ENCODE data around the gene ANO5. TPM values are rescaled to one million over a fixed set of nuclear protein-coding genes. Genes with fewer than 3 reads are reported as not detected.

ANO5 gene
- total RNA-seq, 8 experiments from 2014 or later: 0.10 to 13.7 (median 6.8) TPM

DNA sequence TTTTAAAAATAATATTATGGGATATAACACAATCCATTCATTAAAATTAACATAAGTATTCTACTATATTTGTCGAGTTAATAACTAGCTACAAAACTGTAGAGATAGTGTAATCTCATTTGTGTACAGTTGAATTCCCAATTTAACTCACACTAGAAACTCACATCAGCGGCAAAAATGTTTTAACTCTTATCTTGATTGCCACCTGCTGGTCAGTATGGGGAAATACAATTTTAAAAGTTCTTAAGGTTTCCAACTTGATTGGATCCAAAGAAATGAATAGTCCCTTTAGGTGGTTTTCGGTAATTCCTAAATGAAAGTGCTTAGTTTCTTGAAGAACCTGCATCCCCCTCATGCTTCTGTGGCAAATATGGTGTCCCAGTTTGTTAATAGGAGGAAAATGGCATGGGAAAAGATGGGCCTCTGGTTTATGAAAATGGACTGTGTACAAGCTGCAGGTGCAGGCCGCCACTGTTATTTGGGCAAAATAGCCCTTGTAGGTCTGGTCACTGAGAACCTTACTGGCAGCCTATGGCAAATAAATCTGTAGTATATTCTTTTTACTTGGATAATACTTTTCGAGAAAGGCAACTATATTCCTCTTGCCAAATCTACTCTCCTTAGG lies 111.6 kb downstream of the ANO5 start:
- Histone ChIP-seq H3K27ac (no peak overlapping the region), H3K4me3 (no peak overlapping the region), H3K4me1 (replicated peaks in 1 of 2) (no peaks in the 10 kb centered on the region)
- in situ Hi-C loops (cut with MboI; ENCODE audit: low pct_unique_long_range_greater_than_20kb in 2 of 9, low sequenced_read_pairs in 9 of 9, unreplicated experiment in 9 of 9): loop anchor here in 1 of 9 experiments (25.0 kb wide), 1 partner anchor 1667 kb away; no protein-coding TSS in a partner anchor
- WGBS, 10 experiments: 0 to 42% (median 13%) methylated on average over 2 to 5 of the region's 5 CpGs; no CpG with 5 or more reads in 3 of the 10 experiments
- peak in 1 of 8 experiments; percentile 26 for ATAC-seq (replicated peaks in 6 of 8)

- ATAC-seq (replicated peaks in 6 of 8): no peak
- in situ Hi-C loops (cut with MboI; ENCODE audit: low pct_unique_long_range_greater_than_20kb in 2 of 9, low sequenced_read_pairs in 9 of 9, unreplicated experiment in 9 of 9): loop anchor here in 1 of 9 experiments (25.0 kb wide), 1 partner anchor 1680 kb away; no protein-coding TSS in a partner anchor
- no peak overlapping the region for H3K27ac ChIP-seq
- no peak overlapping the region for H3K4me3 ChIP-seq
- 30 to 94% (median 90%) methylated on average over 1 to 8 of the region's 15 CpGs; no CpG with 5 or more reads in 2 of the 10 experiments for WGBS, 10 experiments
- no peaks in the 10 kb centered on the region for H3K4me1 ChIP-seq (replicated peaks in 1 of 2)
Measured at GRCh38 chr11:22317656-22318055, 124.8 kb downstream of the ANO5 start.

DNA sequence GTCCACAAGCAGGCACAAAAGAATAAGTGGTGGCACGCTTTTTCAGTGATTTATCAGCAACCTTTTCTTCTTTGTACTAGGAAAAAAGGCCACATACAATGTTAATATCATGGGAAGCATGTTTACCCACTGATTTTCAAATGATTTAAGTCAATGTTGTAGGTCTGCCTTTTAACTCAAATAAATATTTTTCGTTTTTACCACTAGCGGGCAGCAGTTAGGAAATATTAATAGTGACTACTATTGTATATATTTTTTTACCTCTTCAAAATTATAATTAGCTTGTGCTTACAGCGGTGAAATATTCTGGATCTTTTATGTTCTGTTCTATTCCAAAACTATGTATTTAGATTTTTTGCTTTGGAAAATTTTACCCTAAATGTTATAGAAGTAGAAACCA lies 138.9 kb downstream of the ANO5 start:
- Histone ChIP-seq H3K27ac (no peak overlapping the region), H3K4me3 (no peak overlapping the region), H3K4me1 (replicated peaks in 1 of 2) (no peaks in the 10 kb centered on the region)
- 5 to 92% (median 59%) methylated on average over 2 to 4 of the region's 4 CpGs for WGBS, 10 experiments
- ATAC-seq (replicated peaks in 6 of 8): no peak
- in situ Hi-C loops (cut with MboI; ENCODE audit: low pct_unique_long_range_greater_than_20kb in 2 of 9, low sequenced_read_pairs in 9 of 9, unreplicated experiment in 9 of 9): loop anchor here in 8 of 9 experiments (25.0 kb wide), 2 partner anchors 206 to 456 kb away; no protein-coding TSS in a partner anchor

Other genes with a start within 250 kb of the ANO5 start
- 1 to 10 TPM in 3 of 8 experiments, under 1 TPM in 2, not detected in 3; 0.21 to 2.0 (median 1.3) TPM for gene SLC17A6, start 145.3 kb downstream of the ANO5 start, total RNA-seq